NOMO-1 treated with DMSO at 0.1 percent for 48 hours (cell line): Measurements from ENCODE around the gene SLFN5.
"Not testable (repeated sequence)": the region's sequence is repeated elsewhere in the genome, so short reads cannot be mapped to it uniquely, and the experiment has no call there.

ENCODE experiments used
- DNase-seq: peaks from one replicate; lab custom pipeline; 2025; ENCODE audit not compliant: unreplicated experiment; lab: John Stamatoyannopoulos, UW

Gene SLFN5

DNA sequence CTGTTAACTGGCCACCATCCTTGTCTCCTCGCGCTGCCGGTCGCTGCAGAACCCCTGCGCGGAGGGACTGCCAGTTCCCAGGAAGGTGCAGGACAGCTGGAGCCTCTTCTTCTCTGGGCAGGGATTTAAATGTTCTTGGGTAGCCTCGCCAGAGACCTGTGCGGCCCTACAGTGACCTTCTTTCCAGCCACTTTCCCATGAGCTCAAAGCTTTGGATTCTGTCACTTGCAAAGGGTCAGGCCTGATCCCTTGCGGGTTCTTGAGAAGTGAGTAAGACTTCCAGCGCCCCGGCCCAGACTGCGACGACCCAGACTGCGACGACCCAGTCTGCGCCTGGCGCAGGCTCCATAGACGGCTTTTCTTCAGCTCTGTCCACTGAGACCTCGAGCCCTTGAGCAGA, 1.4 kb upstream of the SLFN5 start:
- no peak for DNase-seq

DNA sequence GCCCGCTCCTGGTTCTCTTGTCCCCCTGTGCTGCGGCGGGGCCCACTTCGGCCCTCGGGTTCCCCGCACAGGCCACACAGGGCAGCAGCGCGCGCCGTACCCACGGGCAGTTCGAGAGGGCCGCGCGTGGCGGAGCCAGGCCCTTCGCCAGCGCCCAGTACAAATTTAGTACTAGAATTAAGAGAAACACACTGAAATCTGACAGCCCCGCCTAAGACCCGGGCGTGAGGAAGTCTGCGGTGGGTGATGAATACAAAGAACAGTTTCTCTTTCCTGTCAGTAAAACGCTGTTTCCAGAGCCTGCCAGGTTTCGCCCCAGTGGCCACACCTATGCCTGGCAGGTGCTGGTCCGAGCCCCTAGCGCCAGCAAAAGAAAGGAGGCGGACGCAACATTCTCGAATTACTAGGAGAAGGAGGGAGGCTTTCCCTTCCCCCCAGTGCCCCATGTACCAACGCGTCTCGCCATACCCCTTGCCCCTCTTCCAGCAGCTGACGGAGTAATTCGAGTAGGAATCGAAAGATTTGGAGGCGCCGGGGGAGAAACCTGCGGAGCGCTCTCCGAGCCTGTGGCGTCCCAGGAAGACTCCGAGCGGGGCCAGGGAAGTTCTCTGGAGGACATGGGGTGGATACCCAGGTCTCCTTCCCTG, 591 bp upstream of the SLFN5 start:
- peak; percentile 80 for DNase-seq

DNA sequence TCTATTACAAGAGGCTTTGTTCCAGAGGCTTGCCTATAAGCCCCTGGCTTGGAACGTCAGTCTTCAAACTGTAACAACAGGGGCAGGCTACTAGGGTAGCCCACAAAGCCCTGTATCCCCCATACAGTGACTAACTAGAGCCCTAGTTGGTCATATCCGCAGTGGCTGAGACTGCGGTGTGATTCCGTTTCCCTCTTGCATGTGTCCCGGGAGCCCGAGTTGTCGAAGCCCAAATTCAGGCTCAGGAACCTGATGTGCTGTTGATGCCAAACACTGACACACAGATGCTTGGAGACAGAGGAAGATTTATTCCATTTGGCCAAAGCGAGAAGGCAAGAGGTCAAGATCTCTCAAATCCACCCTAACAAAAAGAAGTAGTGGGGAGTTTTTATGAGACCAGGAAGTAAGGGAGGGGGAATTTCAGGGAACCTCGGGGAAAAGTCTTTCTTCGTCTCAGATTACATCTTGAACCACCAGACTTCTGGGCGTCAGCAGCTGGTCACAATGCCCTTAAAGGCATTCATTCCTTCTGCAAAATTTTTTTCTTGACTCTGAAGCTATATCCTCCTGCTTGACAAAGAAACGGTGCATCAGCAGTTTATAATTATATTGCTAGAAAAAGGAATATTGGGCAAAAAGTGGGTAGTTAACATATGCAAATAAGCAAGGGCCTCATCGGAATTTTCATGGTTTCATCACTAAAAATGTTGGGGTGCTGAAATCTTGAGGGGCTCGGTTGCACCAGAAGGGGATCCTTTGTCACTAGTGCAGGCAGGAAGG, 879 bp downstream of the SLFN5 start:
- no peak for DNase-seq

DNA sequence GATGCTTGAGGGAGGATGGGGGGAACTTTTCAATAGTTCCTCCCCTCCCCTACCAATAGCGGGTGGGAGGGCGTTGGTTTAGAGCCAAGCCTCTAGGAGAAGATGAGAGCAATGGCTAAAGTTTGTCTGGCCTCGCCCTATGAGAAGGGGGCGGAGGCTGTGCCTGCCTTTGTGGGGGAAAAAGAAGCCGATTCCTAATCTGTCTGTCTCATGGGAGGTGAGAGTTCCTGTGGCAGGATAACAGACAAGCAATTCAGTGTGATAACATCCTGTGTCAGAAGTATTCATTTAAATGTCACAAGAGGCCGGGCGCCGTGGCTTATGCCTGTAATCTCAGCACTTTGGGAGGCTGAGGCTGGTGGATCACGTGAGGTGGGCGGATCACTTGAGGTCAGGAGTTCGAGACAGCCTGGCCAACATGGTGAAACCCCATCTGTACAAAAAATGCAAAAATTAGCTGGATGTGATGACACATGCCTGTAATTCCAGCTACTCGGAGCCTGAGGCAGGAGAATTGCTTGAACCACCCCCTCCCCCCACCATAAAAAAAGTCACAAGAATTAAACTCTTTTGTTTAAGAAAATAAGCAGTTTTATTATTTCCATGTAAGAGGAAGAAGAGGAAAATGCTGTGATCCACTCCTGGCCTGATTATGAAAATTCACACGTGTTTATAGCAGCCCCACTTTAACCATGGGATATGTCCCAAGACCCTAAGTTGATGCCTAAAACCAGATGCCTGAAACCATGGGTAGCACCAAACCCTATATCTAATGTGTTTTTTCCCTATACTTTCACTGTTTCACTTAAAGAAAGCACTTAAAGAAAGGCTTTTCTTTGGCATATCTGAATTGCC, 1.7 kb downstream of the SLFN5 start:
- no peak for DNase-seq

DNA sequence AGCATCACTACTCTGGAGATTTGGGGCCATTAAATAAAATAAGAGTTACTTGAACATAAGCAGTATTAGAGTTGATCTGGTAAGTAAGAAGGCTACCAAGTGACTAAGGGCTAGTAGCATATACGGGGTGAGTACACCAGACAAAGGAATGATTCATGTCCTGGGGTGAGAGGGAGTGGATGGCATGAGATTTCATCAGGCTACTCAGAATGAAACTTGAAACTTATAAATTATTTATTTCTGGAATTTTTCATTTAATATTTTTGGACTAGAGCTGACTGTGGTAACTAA, 2.3 kb downstream of the SLFN5 start:
- DNase-seq, result no peak

DNA sequence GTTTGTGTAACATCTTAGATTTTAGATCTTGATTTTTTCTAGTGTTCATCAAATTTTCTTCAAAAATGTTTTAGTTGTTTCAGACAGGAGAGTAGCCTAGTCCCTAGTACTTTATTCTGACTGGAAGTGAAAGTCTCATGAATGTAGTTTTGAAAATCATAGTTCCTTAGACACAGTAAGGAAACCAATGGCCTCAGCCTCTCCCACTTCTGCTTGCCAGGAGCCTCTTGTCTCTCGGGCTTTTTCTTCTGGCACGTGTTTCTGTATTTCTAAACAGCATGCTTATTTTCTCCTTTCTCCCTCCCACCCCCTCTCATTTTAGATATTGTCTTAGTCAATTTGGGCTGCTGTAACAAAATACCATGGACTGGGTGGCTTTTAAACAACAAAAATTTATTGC, 9.8 kb downstream of the SLFN5 start:
- DNase-seq, result peak; percentile 79

DNA sequence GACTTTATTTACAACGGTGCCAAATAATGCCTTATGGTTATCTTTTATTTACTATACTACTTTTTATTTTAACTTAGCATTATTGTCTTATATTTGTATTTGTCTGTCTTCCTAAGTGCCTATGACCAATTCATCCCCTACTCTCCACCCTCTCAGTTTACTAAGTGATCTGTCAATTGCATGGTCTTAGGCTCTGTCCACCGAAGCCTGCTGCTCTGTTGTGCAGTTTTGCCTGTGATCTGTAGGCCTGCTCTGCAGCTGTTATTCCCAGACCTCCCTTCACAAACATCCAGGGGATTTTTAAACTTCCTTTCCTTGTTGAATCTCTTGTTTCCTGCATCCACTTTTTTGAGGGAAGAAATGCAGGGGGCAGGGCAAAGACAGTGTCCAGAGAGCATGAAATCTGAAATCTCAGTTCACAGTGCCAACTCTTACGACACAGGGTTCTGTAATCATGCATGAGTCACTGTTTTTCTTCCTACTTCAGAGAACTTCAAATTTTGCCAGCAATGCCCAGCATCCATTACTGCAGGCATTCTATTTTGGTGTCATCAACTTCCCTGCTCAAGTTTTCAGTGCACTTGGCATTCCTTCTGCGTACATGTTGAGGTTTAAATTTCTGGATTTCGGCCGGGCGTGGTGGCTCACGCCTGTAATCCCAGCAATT, 11.4 kb downstream of the SLFN5 start:
- peak; percentile 87 for DNase-seq

DNA sequence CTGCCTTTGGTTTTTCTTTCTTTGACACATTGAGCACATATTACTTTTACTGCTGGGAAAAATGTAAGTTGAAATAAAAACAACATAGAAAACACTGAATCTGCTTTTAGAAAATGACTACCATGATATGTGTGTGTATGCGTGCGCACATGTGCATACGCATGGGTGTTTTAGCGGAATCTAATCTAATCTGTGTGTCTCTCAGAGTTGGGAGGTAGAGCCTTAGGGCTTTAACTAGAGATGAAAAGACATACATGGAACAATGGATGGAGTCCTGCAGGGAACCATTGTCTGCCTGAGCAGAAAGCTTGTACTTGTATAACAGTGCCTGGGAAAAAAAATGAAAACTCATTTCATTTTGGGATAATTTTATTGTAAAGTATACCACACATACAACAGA, 12.4 kb downstream of the SLFN5 start:
- DNase-seq, result no peak

DNA sequence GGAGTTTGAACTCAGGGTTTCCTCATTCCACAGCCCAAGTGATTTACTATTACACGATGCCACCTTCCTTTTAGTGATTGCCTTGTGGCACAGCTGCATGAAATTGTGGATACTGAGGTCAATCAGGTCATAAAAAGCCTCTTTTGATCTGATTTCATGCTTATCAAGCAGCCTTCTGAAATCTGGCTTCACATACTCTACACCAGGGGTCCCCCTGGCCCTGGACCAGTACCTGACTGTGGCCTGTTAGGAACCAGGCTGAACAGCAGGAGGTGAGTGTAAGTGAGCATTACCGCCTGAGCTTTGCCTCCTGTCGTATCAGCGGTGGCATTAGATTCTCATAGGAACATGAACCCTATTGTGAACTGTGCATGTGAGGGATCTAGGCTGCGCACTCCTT, 13.8 kb downstream of the SLFN5 start:
- no peak for DNase-seq

DNA sequence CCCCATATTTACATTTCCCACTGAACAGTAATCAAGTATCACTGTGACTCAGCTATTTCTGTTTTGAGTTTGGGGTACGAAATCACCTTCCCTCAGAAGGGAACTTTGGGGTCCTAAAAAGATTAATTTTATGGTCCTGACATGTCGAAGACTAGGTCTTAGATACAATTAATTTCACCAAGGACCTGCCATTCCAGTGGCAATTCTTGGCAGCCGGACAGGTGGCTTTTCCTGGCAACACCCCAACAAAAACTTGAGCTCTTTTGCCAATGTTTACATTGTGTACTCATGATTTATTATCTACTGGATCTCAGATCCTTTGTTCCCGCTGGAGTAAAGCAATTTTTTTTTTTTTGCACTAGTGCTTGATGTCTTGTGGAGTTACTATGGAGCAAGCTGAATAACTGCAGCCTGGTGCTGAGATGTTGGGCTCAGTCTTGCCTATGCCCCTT, 14.4 kb downstream of the SLFN5 start:
- no peak for DNase-seq

DNA sequence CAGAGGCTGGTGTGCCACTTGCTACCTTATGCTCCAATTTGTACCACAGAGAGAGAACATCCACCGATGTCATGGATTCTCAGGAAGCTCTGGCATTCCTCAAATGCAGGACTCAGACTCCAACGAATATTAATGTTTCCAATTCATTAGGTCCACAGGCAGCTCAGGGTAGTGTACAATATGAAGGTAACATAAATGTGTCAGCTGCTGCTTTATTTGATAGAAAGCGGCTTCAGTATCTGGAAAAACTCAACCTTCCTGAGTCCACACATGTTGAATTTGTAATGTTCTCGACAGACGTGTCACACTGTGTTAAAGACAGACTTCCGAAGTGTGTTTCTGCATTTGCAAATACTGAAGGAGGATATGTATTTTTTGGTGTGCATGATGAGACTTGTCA, 16.1 kb downstream of the SLFN5 start:
- no peak for DNase-seq

DNA sequence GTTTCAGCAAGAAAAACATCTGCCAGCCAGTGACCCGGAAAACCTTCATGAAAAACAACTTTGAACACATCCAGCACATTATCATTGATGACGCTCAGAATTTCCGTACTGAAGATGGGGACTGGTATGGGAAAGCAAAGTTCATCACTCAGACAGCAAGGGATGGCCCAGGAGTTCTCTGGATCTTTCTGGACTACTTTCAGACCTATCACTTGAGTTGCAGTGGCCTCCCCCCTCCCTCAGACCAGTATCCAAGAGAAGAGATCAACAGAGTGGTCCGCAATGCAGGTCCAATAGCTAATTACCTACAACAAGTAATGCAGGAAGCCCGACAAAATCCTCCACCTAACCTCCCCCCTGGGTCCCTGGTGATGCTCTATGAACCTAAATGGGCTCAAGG, 22.2 kb downstream of the SLFN5 start:
- DNase-seq, result no peak

DNA sequence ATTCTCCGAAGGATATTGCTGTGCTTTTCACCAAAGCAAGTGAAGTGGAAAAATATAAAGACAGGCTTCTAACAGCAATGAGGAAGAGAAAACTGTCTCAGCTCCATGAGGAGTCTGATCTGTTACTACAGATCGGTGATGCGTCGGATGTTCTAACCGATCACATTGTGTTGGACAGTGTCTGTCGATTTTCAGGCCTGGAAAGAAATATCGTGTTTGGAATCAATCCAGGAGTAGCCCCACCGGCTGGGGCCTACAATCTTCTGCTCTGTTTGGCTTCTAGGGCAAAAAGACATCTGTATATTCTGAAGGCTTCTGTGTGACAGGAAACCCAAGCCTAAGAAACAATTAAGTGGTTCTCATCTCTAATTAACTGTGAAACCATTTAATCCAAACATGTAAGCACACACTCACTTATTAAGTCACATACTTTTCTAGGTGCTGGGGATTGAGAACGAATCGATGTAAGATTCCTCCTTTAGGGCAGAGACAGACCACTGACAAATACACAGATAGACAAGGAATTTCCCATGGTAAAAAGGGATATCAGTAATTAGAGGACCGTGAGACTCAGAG, 22.8 kb downstream of the SLFN5 start:
- no peak for DNase-seq

DNA sequence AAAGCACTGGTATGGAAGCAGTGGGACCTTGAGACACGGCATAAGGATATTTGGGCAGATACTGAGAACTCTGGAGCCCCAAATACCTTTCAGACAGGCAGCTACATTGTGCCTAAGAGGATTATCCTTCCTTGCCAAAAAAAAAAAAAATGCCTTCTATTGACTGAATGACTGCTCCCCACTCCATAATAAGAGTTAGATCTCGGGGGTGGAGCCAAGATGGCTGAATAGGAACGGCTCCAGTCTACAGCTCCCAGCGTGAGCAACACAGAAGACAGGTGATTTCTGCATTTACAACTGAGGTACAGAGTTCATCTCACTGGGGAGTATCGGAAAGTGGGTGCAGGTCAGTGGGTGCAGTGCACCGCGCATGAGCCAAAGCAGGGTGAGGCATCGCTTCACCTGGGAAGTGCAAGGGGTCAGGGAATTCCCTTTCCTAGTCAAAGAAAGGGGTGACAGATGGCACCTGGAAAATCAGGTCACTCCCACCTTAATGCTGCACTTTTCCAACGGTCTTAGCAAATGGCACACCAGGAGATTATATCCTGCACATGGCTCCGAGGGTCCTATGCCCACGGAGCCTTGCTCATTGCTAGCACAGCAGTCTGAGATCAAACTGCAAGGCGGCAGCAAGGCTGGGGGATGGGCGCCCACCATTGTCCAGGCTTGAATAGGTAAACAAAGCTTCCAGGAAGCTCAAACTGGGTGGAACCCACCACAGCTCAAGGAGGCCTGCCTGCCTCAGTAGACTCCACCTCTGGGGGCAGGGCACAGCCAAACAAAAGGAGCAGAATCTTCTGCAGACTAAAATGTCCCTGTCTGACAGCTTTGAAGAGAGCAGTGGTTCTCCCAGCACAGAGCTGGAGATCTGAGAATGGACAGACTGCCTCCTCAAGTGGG, 31.5 kb downstream of the SLFN5 start:
- not testable (repeated sequence) for DNase-seq

DNA sequence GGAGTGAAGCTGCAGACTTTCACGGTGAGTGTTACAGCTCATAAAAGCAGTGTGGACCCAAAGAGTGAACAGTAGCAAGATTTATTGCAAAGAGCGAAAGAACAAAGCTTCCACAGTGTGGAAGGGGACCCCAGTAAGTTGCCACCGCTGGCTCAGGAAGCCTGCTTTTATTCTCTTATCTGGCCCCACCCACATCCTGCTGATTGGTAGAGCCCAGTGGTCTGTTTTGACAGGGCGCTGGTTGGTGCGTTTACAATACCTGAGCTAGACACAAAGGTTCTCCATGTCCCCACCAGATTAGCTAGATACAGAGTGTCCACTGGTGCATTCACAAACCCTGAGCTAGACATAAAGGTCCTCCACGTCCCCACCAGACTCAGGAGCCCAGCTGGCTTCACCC, 35.6 kb downstream of the SLFN5 start:
- DNase-seq, result not testable (repeated sequence)

DNA sequence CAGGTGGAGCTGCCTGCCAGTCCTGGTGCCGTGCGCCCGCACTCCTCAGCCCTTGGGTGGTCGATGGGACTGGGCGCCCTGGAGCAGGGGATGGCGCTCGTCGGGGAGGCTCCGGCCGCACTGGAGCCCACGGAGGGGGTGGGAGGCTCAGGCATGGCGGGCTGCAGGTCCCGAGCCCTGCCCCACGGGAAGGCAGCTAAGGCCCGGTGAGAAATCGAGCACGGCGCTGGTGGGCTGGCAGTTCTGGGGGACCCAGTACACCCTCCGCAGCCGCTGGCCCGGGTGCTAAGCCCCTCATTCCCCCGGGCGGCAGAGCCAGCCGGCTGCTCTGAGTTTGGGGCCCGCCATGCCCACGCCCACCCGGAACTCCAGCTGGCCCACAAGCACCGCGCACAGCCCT, 36.0 kb downstream of the SLFN5 start:
- DNase-seq, result not testable (repeated sequence)

DNA sequence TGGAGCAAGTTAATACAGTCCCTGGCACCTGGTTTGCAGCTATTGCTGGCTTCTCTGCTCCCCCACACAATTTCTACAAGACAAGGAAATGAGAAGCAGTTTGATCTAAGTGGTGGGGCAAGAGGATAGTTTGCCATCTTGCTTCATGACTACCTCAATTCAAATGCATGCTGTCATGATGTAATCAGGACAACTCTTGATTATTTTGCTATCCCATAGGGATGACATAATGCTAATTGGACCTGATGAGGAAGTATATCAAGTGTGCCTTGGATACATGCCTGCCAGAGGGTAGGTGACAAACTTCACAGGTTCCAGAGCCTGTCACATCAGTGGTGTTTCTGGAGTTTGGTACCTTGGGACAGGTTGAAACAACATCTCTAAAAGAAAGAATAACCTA, 40.9 kb downstream of the SLFN5 start:
- no peak for DNase-seq

DNA sequence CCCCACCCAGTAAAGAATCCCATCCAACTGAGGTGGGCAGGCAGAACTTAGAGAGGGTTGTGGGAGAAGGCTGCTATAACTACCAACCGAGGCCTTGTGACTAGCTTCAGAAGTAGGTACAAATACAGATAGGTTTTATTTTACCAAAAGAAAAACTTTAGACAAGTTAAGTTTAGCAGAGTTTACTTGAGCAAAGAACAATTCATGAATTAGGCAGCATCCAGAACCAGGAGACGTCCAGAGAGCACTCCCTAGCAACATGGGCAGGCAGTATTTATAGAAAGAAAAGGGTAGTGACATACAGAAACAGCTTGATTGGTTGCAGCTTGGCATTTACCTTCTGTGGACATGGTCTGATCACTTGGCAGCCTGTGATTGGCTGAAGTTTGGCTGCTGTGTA, 42.1 kb downstream of the SLFN5 start:
- DNase-seq, result no peak

DNA sequence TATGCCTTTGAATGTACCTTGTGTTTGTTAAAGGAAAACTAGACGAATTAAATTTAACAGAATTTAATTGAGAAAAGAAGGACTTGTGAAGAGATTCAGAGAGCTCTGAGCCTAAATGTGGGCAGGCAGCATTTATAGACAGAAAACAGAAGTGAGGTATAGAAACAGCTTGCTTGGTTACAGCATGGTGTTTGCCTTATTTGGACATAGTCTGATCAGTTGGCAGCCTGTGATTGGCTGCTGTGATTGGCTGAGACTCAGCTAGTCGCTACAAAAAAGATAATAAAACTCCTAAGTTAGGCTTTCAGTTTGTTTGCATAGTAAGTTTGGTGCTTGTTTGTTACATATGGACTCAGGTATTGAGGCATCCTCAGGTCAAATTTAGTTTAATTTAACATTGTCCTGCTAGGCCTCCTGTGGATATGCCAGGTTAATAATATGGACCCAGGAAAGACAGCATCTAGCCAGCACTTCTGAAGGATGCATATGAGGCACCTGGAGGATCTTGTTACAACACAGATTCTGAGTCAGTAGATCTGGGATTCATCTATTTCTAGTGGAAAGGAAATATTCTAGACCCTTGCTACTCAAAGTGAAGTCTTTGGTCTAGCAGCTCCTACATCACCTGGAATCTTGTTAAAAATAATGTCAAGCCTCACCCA, 43.4 kb downstream of the SLFN5 start:
- peak; percentile 62 for DNase-seq
